ENCODE results near the gene CLDN7.
A peak's percentile ranks its signal among the peaks of the same experiment; 100 is the strongest.

Gene CLDN7

GRCh38 chr17:7304179-7304578 lies 41.9 kb upstream of the CLDN7 start:
- TF ChIP-seq EZH2 (IDR thresholded peaks at IDR 0.05) (no peak), POLR2AphosphoS5 (IDR thresholded peaks at IDR 0.05; ENCODE audit: borderline replicate concordance, low read depth, low read length) (no peak), FOXP2 (optimal IDR thresholded peaks at IDR 0.05; ENCODE audit: control extremely low read depth, extremely low read length, insufficient read depth) (no peak)
- H3K4me3 ChIP-seq, result no peak overlapping the region
- no peak overlapping the region for H3K9ac ChIP-seq (ENCODE audit: insufficient read length)
- no peak for DNase-seq (ENCODE audit: low read depth, low spot score)
- no peaks in the 10 kb centered on the region for H3K9me3 ChIP-seq (ENCODE audit: low read depth, low read length)
- no peak overlapping the region for H3K27ac ChIP-seq
- H3K36me3 ChIP-seq (ENCODE audit: insufficient read depth, low read length), result peaks cover 4% of the 10 kb centered on the region

GRCh38 chr17:7296189-7296861 lies 34.0 kb upstream of the CLDN7 start:
- no peak overlapping the region for H3K27ac ChIP-seq

GRCh38 chr17:7295230-7296180 lies 33.2 kb upstream of the CLDN7 start:
- Histone ChIP-seq H3K9me3 (ENCODE audit: low read depth, low read length) (no peaks in the 10 kb centered on the region), H3K4me3 (peak overlapping the region; percentile 81), H3K9ac (ENCODE audit: insufficient read length) (no peak overlapping the region), H3K36me3 (ENCODE audit: insufficient read depth, low read length) (no peaks in the 10 kb centered on the region), H3K27ac (no peak overlapping the region)
- TF ChIP-seq FOXP2 (optimal IDR thresholded peaks at IDR 0.05; ENCODE audit: control extremely low read depth, extremely low read length, insufficient read depth) (no peak), EZH2 (IDR thresholded peaks at IDR 0.05) (no peak), POLR2AphosphoS5 (IDR thresholded peaks at IDR 0.05; ENCODE audit: borderline replicate concordance, low read depth, low read length) (no peak)
- no peak for DNase-seq (ENCODE audit: low read depth, low spot score)

More at GRCh38 chr17:7296189-7296861, 34.0 kb upstream of the CLDN7 start:
- DNase-seq (ENCODE audit: low read depth, low spot score), result no peak
- Histone ChIP-seq H3K4me3 (peak overlapping the region; percentile 54), H3K36me3 (ENCODE audit: insufficient read depth, low read length) (no peaks in the 10 kb centered on the region), H3K9me3 (ENCODE audit: low read depth, low read length) (no peaks in the 10 kb centered on the region), H3K9ac (ENCODE audit: insufficient read length) (peak overlapping the region; percentile 14)
- TF ChIP-seq POLR2AphosphoS5 (IDR thresholded peaks at IDR 0.05; ENCODE audit: borderline replicate concordance, low read depth, low read length) (no peak), EZH2 (IDR thresholded peaks at IDR 0.05) (no peak), FOXP2 (optimal IDR thresholded peaks at IDR 0.05; ENCODE audit: control extremely low read depth, extremely low read length, insufficient read depth) (peak; percentile 18)

GRCh38 chr17:7294614-7295153 lies 32.4 kb upstream of the CLDN7 start, which contains the start of gene YBX2:
TSS of gene YBX2 (minus strand) at chr17:7294639. CDS start at chr17:7294500, 139 bp downstream.
- Histone ChIP-seq H3K4me3 (peak within 1 kb of the TSS; percentile 81), H3K9me3 (ENCODE audit: low read depth, low read length) (no peaks in the 10 kb centered on the region), H3K9ac (ENCODE audit: insufficient read length) (no peak within 1 kb of the TSS), H3K36me3 (ENCODE audit: insufficient read depth, low read length) (no peaks in the 10 kb centered on the region), H3K27ac (no peak within 1 kb of the TSS)
- TF ChIP-seq EZH2 (IDR thresholded peaks at IDR 0.05) (no peak), POLR2AphosphoS5 (IDR thresholded peaks at IDR 0.05; ENCODE audit: borderline replicate concordance, low read depth, low read length) (no peak), FOXP2 (optimal IDR thresholded peaks at IDR 0.05; ENCODE audit: control extremely low read depth, extremely low read length, insufficient read depth) (no peak)
- DNase-seq (ENCODE audit: low read depth, low spot score), result no peak

GRCh38 chr17:7293816-7294613 lies 31.7 kb upstream of the CLDN7 start:
- no peak overlapping the region for H3K27ac ChIP-seq
- no peaks in the 10 kb centered on the region for H3K36me3 ChIP-seq (ENCODE audit: insufficient read depth, low read length)
- H3K9me3 ChIP-seq (ENCODE audit: low read depth, low read length), result no peaks in the 10 kb centered on the region
- TF ChIP-seq FOXP2 (optimal IDR thresholded peaks at IDR 0.05; ENCODE audit: control extremely low read depth, extremely low read length, insufficient read depth) (no peak), EZH2 (IDR thresholded peaks at IDR 0.05) (no peak), POLR2AphosphoS5 (IDR thresholded peaks at IDR 0.05; ENCODE audit: borderline replicate concordance, low read depth, low read length) (no peak)
- no peak overlapping the region for H3K9ac ChIP-seq (ENCODE audit: insufficient read length)
- peak overlapping the region; percentile 81 for H3K4me3 ChIP-seq
- DNase-seq (ENCODE audit: low read depth, low spot score), result no peak

- TF ChIP-seq POLR2AphosphoS5 (IDR thresholded peaks at IDR 0.05; ENCODE audit: borderline replicate concordance, low read depth, low read length), result no peak
- TF ChIP-seq EZH2 (IDR thresholded peaks at IDR 0.05), result no peak
- no peak for TF ChIP-seq FOXP2 (optimal IDR thresholded peaks at IDR 0.05; ENCODE audit: control extremely low read depth, extremely low read length, insufficient read depth)
- Histone ChIP-seq H3K9me3 (ENCODE audit: low read depth, low read length) (no peaks in the 10 kb centered on the region), H3K9ac (ENCODE audit: insufficient read length) (no peak overlapping the region), H3K36me3 (ENCODE audit: insufficient read depth, low read length) (no peaks in the 10 kb centered on the region), H3K4me3 (peak overlapping the region; percentile 81), H3K27ac (0 out of 2 replicates have a peak overlapping the region, but pooled peaks have one; percentile 19)
- DNase-seq (ENCODE audit: low read depth, low spot score), result no peak
Measured at GRCh38 chr17:7293159-7293558, 30.9 kb upstream of the CLDN7 start.

GRCh38 chr17:7292729-7293128 lies 30.5 kb upstream of the CLDN7 start:
- H3K9ac ChIP-seq (ENCODE audit: insufficient read length), result no peak overlapping the region
- no peaks in the 10 kb centered on the region for H3K9me3 ChIP-seq (ENCODE audit: low read depth, low read length)
- TF ChIP-seq POLR2AphosphoS5 (IDR thresholded peaks at IDR 0.05; ENCODE audit: borderline replicate concordance, low read depth, low read length) (no peak), EZH2 (IDR thresholded peaks at IDR 0.05) (no peak), FOXP2 (optimal IDR thresholded peaks at IDR 0.05; ENCODE audit: control extremely low read depth, extremely low read length, insufficient read depth) (no peak)
- H3K36me3 ChIP-seq (ENCODE audit: insufficient read depth, low read length), result no peaks in the 10 kb centered on the region
- no peak for DNase-seq (ENCODE audit: low read depth, low spot score)
- H3K4me3 ChIP-seq, result peak overlapping the region; percentile 81
- no peak overlapping the region for H3K27ac ChIP-seq
